Small intestine (tissue), 7 donors: Measurements from ENCODE around the gene NFATC3. TPM values are rescaled to one million over a fixed set of nuclear protein-coding genes. Genes with fewer than 3 reads are reported as not detected.

Experiments
- DNase-seq, 2 donors: peaks; one replicate each; pipeline versions ENCODE4 v3.0.0 to v3.0.0-alpha.2; 2013
- FAIRE-seq: peaks from 2 replicates; lab custom pipeline; 2012; peaks lifted over from hg19 to GRCh38; lab: Jason Lieb, UNC
- H3K27ac ChIP-seq, 3 donors: one replicate each; pipeline ENCODE4 v1.5.1; 2013; ENCODE audit warnings: low read length in 2 of 3, mild to moderate bottlenecking in 2 of 3, control low read depth in 1 of 3, inconsistent platforms in 1 of 3, low read depth in 1 of 3, moderate library complexity in 1 of 3
- H3K27me3 ChIP-seq, 3 donors: one replicate each; pipeline ENCODE4 v1.6.1; 2013; ENCODE audit warnings: low read length in 3 of 3, inconsistent platforms in 1 of 3; ENCODE audit not compliant: control insufficient read depth in 3 of 3, insufficient read depth in 3 of 3
- H3K36me3 ChIP-seq, 3 donors: one replicate each; pipeline ENCODE4 v1.6.1; 2013; ENCODE audit warnings: low read length in 3 of 3, inconsistent platforms in 1 of 3, low read depth in 1 of 3, mild to moderate bottlenecking in 1 of 3, moderate library complexity in 1 of 3; ENCODE audit not compliant: control insufficient read depth in 3 of 3, insufficient read depth in 2 of 3
- H3K4me1 ChIP-seq, 3 donors: one replicate each; pipeline ENCODE4 v1.6.1; 2013; ENCODE audit warnings: low read length in 2 of 3, inconsistent platforms in 1 of 3, low read depth in 1 of 3, mild to moderate bottlenecking in 1 of 3, moderate library complexity in 1 of 3; ENCODE audit not compliant: control insufficient read depth in 3 of 3, insufficient read depth in 2 of 3
- H3K4me3 ChIP-seq, 3 donors: one replicate each; pipeline ENCODE4 v1.5.1; 2013; ENCODE audit warnings: low read length in 3 of 3, control low read depth in 1 of 3, inconsistent platforms in 1 of 3, low read depth in 1 of 3, mild to moderate bottlenecking in 1 of 3, moderate library complexity in 1 of 3
- H3K9me3 ChIP-seq, 2 donors: one replicate each; pipeline ENCODE4 v1.6.1; 2013; ENCODE audit warnings: low read depth in 1 of 2, low read length in 1 of 2; ENCODE audit not compliant: control insufficient read depth in 2 of 2, insufficient read depth in 1 of 2
- WGBS, 3 donors: extraction: QIAGEN DNeasy Blood & Tissue Kit; methylation state at CpG; one replicate each; pipeline ENCODE4 v1.1.7; 2013; 5-methylcytosine and 5-hydroxymethylcytosine counted together
- polyA plus RNA-seq, 4 donors: library from polyadenylated mRNA; stranded (reverse) in 3 of 4; unstranded in 1 of 4; fragments of 200-250 nt in 3 of 4; fragments of 120-200 nt in 1 of 4; gene quantifications; one replicate each; pipeline versions ENCODE4 v1.2.1 to v1.2.3, GENCODE V29; 2013
- donor health status: healthy with polysubstance abuse.
- donor health status: control.
- donor health status: control.
- donor health status: Bipolar disorder and iron deficiency.
- donor health status: healthy.

Gene NFATC3
- polyA plus RNA-seq, 4 donors, result 10.8 to 26.8 (median 13.7) TPM

- H3K27me3 ChIP-seq, result no peaks in the 10 kb centered on the region
- WGBS, 3 donors, result 91 to 95% (median 92%) methylated on average over 4 of the region's 4 CpGs
- peaks cover 0 to 65% (median 0%) of the 10 kb centered on the region in 3 donors for H3K36me3 ChIP-seq
- H3K27ac ChIP-seq, result no peak overlapping the region
- DNase-seq (no peak), FAIRE-seq (no peak)
- no peak overlapping the region for H3K4me3 ChIP-seq
- H3K9me3 ChIP-seq, result no peaks in the 10 kb centered on the region
- peaks cover 1 to 28% (median 9%) of the 10 kb centered on the region in 3 donors for H3K4me1 ChIP-seq
Measured at GRCh38 chr16:68249371-68249770, 164.2 kb downstream of the NFATC3 start.

- Histone ChIP-seq H3K36me3 (peaks cover 0 to 81% (median under 1%) of the 10 kb centered on the region in 3 donors), H3K27ac (no peak overlapping the region), H3K27me3 (no peaks in the 10 kb centered on the region), H3K4me3 (no peak overlapping the region), H3K4me1 (peaks cover 0 to 22% (median 7%) of the 10 kb centered on the region in 3 donors), H3K9me3 (no peaks in the 10 kb centered on the region)
- no peak for FAIRE-seq
- no peak for DNase-seq
- 86 to 92% (median 91%) methylated on average over 6 of the region's 6 CpGs for WGBS, 3 donors
Measured at GRCh38 chr16:68250951-68251350, 165.8 kb downstream of the NFATC3 start.

- WGBS, 3 donors, result 86 to 93% (median 90%) methylated on average over 5 of the region's 5 CpGs
- peaks cover 0 to 85% (median 2%) of the 10 kb centered on the region in 3 donors for H3K36me3 ChIP-seq
- peaks cover 0 to 14% (median 0%) of the 10 kb centered on the region in 3 donors for H3K4me1 ChIP-seq
- DNase-seq (no peak), FAIRE-seq (no peak)
- no peak overlapping the region for H3K27ac ChIP-seq
- H3K9me3 ChIP-seq, result no peaks in the 10 kb centered on the region
- H3K27me3 ChIP-seq, result no peaks in the 10 kb centered on the region
- H3K4me3 ChIP-seq, result no peak overlapping the region
Measured at GRCh38 chr16:68251832-68252231, 166.7 kb downstream of the NFATC3 start.

- FAIRE-seq, result no peak
- H3K27ac ChIP-seq, result no peak overlapping the region
Measured at GRCh38 chr16:68252383-68252782, 167.2 kb downstream of the NFATC3 start.

GRCh38 chr16:68253721-68254120 lies 168.6 kb downstream of the NFATC3 start:
- Histone ChIP-seq H3K4me3 (no peak overlapping the region), H3K27ac (no peak overlapping the region), H3K9me3 (no peaks in the 10 kb centered on the region), H3K27me3 (no peaks in the 10 kb centered on the region), H3K4me1 (peaks cover 3 to 19% (median 4%) of the 10 kb centered on the region in 3 donors), H3K36me3 (peaks cover 0 to 80% (median 2%) of the 10 kb centered on the region in 3 donors)
- 88 to 95% (median 94%) methylated on average over 4 of the region's 4 CpGs for WGBS, 3 donors
- DNase-seq (no peak), FAIRE-seq (no peak)

More at GRCh38 chr16:68252383-68252782, 167.2 kb downstream of the NFATC3 start:
- H3K4me1 ChIP-seq, result peaks cover 0 to 14% (median 0%) of the 10 kb centered on the region in 3 donors
- 87 to 94% (median 88%) methylated on average over 5 of the region's 5 CpGs for WGBS, 3 donors
- no peak overlapping the region for H3K4me3 ChIP-seq
- no peaks in the 10 kb centered on the region for H3K9me3 ChIP-seq
- H3K36me3 ChIP-seq, result peaks cover 0 to 87% (median 2%) of the 10 kb centered on the region in 3 donors
- DNase-seq, result no peak
- no peaks in the 10 kb centered on the region for H3K27me3 ChIP-seq

- 92 to 96% (median 93%) methylated on average over 18 of the region's 18 CpGs for WGBS, 3 donors
- FAIRE-seq, result no peak
- DNase-seq, result no peak
Measured at GRCh38 chr16:68255712-68256111, 170.5 kb downstream of the NFATC3 start.

GRCh38 chr16:68257251-68257905 lies 172.2 kb downstream of the NFATC3 start:
- no peak overlapping the region for H3K4me3 ChIP-seq
- 36 to 64% (median 48%) methylated on average over 6 of the region's 6 CpGs for WGBS, 3 donors
- DNase-seq, result peak; percentile 33 to 53
- H3K27me3 ChIP-seq, result no peaks in the 10 kb centered on the region
- no peak for FAIRE-seq
- no peaks in the 10 kb centered on the region for H3K9me3 ChIP-seq
- H3K27ac ChIP-seq, result peak overlapping the region in 2 of 3 donors; percentile 64 to 77
- H3K36me3 ChIP-seq, result peaks cover 0 to 74% (median 6%) of the 10 kb centered on the region in 3 donors
- H3K4me1 ChIP-seq, result peaks cover 3 to 22% (median 4%) of the 10 kb centered on the region in 3 donors

More at GRCh38 chr16:68255712-68256111, 170.5 kb downstream of the NFATC3 start:
- no peaks in the 10 kb centered on the region for H3K27me3 ChIP-seq
- H3K4me1 ChIP-seq, result peaks cover 3 to 22% (median 4%) of the 10 kb centered on the region in 3 donors
- H3K9me3 ChIP-seq, result no peaks in the 10 kb centered on the region
- no peak overlapping the region for H3K4me3 ChIP-seq
- peaks cover 0 to 83% (median 6%) of the 10 kb centered on the region in 3 donors for H3K36me3 ChIP-seq
- H3K27ac ChIP-seq, result no peak overlapping the region

GRCh38 chr16:68257906-68258800 lies 173.0 kb downstream of the NFATC3 start:
- Histone ChIP-seq H3K4me1 (peaks cover 3 to 23% (median 4%) of the 10 kb centered on the region in 3 donors), H3K9me3 (no peaks in the 10 kb centered on the region), H3K27ac (peak overlapping the region in 2 of 3 donors; percentile 64 to 77), H3K4me3 (no peak overlapping the region), H3K27me3 (no peaks in the 10 kb centered on the region), H3K36me3 (peaks cover 0 to 66% (median 6%) of the 10 kb centered on the region in 3 donors)
- no peak for FAIRE-seq
- 37 to 59% (median 53%) methylated on average over 13 of the region's 13 CpGs for WGBS, 3 donors
- peak; percentile 68 to 92 for DNase-seq
